ENCODE measurements around the gene ANGPTL4.

DNA sequence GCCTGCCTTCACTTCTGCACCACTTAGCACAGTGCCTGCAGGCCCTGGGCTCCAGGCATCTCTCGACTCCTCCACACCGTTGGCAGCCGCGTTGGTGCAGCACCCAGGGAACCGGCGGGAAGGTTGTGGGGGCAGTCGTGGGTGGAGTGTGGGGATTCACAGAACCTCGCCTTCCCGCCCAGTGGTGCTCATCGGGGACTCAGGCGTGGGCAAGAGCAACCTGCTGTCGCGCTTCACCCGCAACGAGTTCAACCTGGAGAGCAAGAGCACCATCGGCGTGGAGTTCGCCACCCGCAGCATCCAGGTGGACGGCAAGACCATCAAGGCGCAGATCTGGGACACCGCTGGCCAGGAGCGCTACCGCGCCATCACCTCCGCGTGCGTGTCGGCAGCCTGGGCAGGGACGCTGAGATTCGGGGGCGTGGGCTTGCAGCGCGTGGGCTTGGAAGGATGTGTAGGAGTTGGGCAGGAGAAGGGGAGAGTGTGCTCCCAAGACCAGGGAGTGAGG, 35.8 kb downstream of the ANGPTL4 start:
- TF ChIP-seq CTCF (IDR thresholded peaks at IDR 0.05; ENCODE audit: insufficient read depth, low read length), result no peak
- no peak for TF ChIP-seq POLR2AphosphoS5 (IDR thresholded peaks at IDR 0.05; ENCODE audit: low read depth)
- no peak for TF ChIP-seq GABPA (IDR thresholded peaks at IDR 0.05; ENCODE audit: low read depth)
- TF ChIP-seq REST (IDR thresholded peaks at IDR 0.05; ENCODE audit: insufficient replicate concordance, low read depth), result no peak
- TF ChIP-seq SPI1 (IDR thresholded peaks at IDR 0.05; ENCODE audit: borderline replicate concordance, low read depth), result no peak
